NCI-H1930 (cell line): Measurements from ENCODE around the gene MMP28.

ENCODE experiments used
- DNase-seq, 2 experiments: peaks; one replicate each; lab custom pipeline; 2025; lab: John Stamatoyannopoulos, UW

The MMP28 gene

GRCh38 chr17:35725058-35725457 is 70.4 kb downstream of the MMP28 start:
- no peak for DNase-seq

- no peak for DNase-seq
Observed at GRCh38 chr17:35723735-35724134, 71.7 kb downstream of the MMP28 start.

- no peak for DNase-seq
Observed at GRCh38 chr17:35717475-35717874, 78.0 kb downstream of the MMP28 start.

GRCh38 chr17:35716897-35717465 is 78.5 kb downstream of the MMP28 start:
- DNase-seq: no peak

- no peak for DNase-seq
Observed at GRCh38 chr17:35716173-35716572, 79.3 kb downstream of the MMP28 start.
